Ishikawa (cell line): ENCODE results near the gene PDE4B.

ENCODE experiments used
- CEBPB ChIP-seq: IDR thresholded peaks from 2 replicates; pipeline ENCODE4 v1.6.1; 2012
- CREB1 ChIP-seq: IDR thresholded peaks from 2 replicates; pipeline ENCODE4 v1.6.1; 2012; ENCODE audit warnings: low read depth
- EGR1 ChIP-seq: IDR thresholded peaks from 2 replicates; pipeline ENCODE4 v1.6.1; 2012
- EP300 ChIP-seq: IDR thresholded peaks from 2 replicates; pipeline ENCODE4 v1.6.1; 2012; ENCODE audit warnings: borderline replicate concordance
- FOXM1 ChIP-seq: IDR thresholded peaks from 2 replicates; pipeline ENCODE4 v1.6.1; 2012; ENCODE audit warnings: low read depth, borderline replicate concordance
- NFIC ChIP-seq: IDR thresholded peaks from 2 replicates; pipeline ENCODE4 v1.6.1; 2012
- RAD21 ChIP-seq: IDR thresholded peaks from 2 replicates; pipeline ENCODE4 v1.6.1; 2012; ENCODE audit warnings: low read depth
- REST ChIP-seq: IDR thresholded peaks from 2 replicates; pipeline ENCODE4 v1.6.1; 2012; ENCODE audit warnings: low read depth, mild to moderate bottlenecking
- TAF1 ChIP-seq: IDR thresholded peaks from 2 replicates; pipeline ENCODE4 v1.6.1; 2012; ENCODE audit warnings: low read depth, mild to moderate bottlenecking
- TCF12 ChIP-seq: IDR thresholded peaks from 2 replicates; pipeline ENCODE4 v1.6.1; 2012; ENCODE audit warnings: low read depth
- TEAD4 ChIP-seq: IDR thresholded peaks from 2 replicates; pipeline ENCODE4 v1.6.1; 2012
- USF1 ChIP-seq: IDR thresholded peaks from 2 replicates; pipeline ENCODE4 v1.6.1; 2012
- YY1 ChIP-seq: IDR thresholded peaks from 2 replicates; pipeline ENCODE4 v1.6.1; 2012; ENCODE audit warnings: low read depth
- ZBTB7A ChIP-seq: IDR thresholded peaks from 2 replicates; pipeline ENCODE4 v1.6.1; 2012; ENCODE audit warnings: low read depth
- TF ChIP-seq, protein P1 (sequence below): IDR thresholded peaks from 2 replicates; pipeline ENCODE4 v1.6.1; 2012

The PDE4B gene

GRCh38 chr1:65814752-65815151, 22.1 kb downstream of the PDE4B start:
- no peak for TF ChIP-seq FOXM1

GRCh38 chr1:65817891-65818290, 25.2 kb downstream of the PDE4B start:
- TF ChIP-seq ZBTB7A, result no peak
- no peak for TF ChIP-seq FOXM1
- TF ChIP-seq CEBPB, result no peak
- TF ChIP-seq CREB1, result no peak
- TF ChIP-seq, protein P1, sequence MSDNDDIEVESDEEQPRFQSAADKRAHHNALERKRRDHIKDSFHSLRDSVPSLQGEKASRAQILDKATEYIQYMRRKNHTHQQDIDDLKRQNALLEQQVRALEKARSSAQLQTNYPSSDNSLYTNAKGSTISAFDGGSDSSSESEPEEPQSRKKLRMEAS, result no peak
- no peak for TF ChIP-seq REST
- TF ChIP-seq TCF12, result no peak
- TF ChIP-seq NFIC, result no peak
- no peak for TF ChIP-seq EGR1
- no peak for TF ChIP-seq TAF1
- TF ChIP-seq YY1, result no peak
- no peak for TF ChIP-seq USF1
- TF ChIP-seq RAD21, result no peak
- no peak for TF ChIP-seq TEAD4
- TF ChIP-seq EP300, result no peak

GRCh38 chr1:65818966-65819365, 26.3 kb downstream of the PDE4B start:
- TF ChIP-seq EGR1 (no peak), TAF1 (no peak), FOXM1 (no peak), CREB1 (no peak), EP300 (no peak), RAD21 (no peak), TCF12 (no peak), NFIC (no peak), REST (no peak), ZBTB7A (no peak), USF1 (no peak), CEBPB (no peak), YY1 (no peak), TEAD4 (no peak)
- TF ChIP-seq, protein P1, result no peak

GRCh38 chr1:65820983-65821382, 28.3 kb downstream of the PDE4B start:
- no peak for TF ChIP-seq CREB1
- no peak for TF ChIP-seq CEBPB

GRCh38 chr1:65821386-65821785, 28.7 kb downstream of the PDE4B start:
- TF ChIP-seq CREB1 (no peak), TEAD4 (no peak), TCF12 (no peak), USF1 (no peak), YY1 (no peak), REST (no peak), NFIC (no peak), ZBTB7A (no peak), EGR1 (no peak), FOXM1 (no peak), RAD21 (no peak), CEBPB (no peak), TAF1 (no peak), EP300 (no peak)
- TF ChIP-seq, protein P1, result no peak
